ENCODE data around the gene EPB41L4B.
"Not testable (repeated sequence)": the region's sequence is repeated elsewhere in the genome, so short reads cannot be mapped to it uniquely, and the experiment has no call there.

Gene EPB41L4B

DNA sequence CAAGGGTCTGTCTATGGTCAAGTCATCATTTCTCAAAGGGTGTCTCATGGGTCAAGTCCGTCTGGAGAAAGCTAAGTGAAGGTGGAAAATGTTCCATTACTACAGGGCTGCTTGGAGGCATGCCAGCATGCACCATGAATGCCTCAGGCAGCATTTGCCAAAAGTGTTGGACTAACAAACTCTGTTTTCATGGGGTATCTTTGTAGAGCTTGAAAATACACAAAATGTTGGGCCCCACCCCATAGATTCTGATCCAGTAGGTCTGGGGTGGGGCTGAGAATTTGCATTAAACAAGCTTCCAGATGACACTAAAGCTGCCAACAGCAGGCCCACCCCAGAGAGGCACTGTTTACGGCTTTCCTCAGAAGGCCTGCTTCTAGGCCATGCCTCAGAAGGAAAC lies 78.8 kb downstream of the EPB41L4B start:
- DNase-seq = no peak

DNA sequence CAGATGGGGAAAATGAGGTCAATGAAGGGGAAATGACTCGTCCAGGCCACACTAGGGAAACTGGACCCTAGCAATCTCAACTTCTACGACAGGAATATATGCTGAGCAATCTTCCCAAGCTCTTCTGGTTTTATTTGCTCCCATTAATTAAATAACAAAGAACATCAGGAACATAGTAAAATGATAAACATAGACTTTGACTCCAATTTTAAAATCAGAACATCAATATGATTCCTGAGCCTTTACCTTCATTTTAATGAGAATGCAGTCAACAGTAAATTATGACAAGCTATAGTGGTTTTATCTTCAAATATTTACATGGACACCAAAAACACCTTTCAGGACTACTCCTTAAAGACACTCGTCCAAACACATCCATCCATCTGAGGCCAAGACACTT lies 79.7 kb downstream of the EPB41L4B start:
- DNase-seq = no peak

DNA sequence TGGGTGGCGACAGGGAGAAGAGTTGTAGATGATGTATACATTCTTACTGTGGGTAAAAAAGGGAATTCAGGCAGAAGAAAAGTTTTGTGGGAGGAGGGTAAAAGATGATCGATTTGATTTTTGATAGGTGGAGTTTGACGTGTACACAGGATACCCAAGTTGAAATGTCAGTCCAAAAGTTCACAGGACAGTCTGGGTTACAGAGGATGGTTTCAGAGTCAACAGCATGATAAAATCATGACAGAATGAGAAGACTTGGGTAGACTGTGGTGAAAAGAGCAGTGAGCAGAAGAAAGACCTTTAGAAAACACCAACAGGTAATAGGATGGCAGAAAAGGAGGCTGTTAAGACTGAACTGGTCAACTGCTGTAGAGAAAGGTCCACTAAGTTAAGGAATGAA lies 81.6 kb downstream of the EPB41L4B start:
- no peak for DNase-seq

- no peak for DNase-seq
Observed at GRCh38 chr9:109238655-109239054, 82.2 kb downstream of the EPB41L4B start.

DNA sequence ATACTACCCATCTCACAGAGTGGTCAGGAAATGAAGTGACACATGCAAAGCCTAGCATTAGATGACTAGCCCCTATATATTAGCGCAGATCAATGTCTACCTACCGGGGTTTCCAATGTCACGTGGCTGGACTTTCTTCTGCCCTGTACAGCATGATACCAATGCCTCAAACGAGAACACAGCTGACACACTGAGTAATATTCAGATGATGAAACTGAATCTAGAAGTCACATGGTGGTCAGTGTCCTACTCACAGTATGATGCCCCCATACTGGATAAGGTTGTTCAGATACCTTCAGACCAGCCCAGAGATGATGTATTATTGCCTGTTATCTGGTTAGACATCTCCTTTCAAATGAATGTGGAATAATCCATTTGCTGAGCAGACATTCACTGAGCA lies 82.7 kb downstream of the EPB41L4B start:
- no peak for DNase-seq

DNA sequence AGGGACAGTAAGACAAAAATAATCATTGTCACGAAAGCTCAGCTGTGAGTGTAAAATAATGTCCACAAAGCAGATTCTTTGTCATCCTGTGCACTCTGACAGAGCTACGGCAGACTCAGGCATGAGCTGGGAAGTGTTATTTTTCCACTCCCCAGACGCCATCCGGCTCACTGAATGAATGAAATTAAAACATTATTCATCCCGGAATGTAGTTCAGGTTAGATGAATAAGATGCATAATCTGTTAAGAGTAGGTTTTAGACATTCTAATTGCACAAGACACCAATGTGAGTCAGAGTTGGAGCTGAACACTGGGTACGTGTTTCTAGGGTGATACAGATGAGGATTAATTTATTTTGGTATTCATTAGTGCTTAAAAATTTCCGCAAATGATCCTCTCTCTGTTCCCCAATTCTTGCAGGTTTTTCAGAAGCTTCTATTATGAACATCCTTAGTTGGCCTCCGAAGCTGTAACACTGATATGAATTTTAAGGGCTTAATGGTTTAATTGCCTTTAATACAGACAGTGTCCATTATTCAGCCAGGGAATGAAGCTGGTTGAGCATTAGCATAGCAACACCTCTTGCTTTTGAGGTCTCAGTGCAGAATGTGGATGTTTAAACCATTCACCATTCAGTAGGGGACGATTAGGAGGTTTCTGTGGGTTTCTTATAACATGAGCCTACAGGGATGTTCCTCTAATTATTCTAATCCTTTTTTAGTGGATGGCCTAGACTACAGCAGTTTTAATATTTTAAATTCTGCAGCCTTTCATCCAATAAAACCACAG lies 88.2 kb downstream of the EPB41L4B start:
- no peak for DNase-seq

GRCh38 chr9:109231593-109231992 lies 89.3 kb downstream of the EPB41L4B start:
- DNase-seq = no peak

DNA sequence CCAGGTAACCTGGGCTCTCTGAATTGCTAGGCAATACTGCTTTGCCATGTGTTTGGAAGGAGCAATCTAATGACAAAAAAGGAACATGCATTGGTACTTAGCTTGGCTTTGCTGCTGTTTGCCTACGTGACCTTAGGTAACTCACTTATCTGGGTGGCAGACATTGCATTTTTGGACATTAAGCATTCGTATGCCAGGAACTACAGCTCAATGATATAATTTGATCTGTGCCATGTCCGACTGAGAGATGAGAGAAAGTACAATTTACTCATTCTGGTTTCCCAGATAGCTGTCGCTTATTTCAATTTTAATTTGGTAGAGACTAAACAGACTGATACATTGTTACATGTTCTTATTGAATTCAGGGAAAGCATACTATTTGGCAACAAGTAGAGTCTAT lies 90.6 kb downstream of the EPB41L4B start:
- DNase-seq = no peak

DNA sequence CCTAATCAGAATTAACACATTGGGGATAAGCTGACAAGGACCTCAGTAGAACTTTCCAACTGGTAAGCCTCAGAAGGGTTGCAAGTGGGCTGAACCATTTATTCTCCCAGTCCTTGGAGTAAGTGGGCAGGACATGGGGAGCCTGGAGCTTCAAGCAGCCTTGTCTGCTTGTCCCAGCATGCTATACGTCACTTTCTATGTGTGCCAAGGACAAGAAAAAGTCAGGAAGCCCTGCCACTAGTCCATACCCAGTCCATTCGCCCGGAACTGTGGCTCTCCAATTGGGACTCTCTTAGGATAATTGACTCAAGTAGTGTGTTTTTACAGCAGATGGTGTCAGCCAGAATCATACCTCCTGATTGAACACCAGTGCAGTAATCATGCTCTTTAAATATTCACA lies 91.2 kb downstream of the EPB41L4B start:
- DNase-seq = no peak

GRCh38 chr9:109228093-109228642 lies 92.7 kb downstream of the EPB41L4B start:
- no peak for DNase-seq

GRCh38 chr9:109225629-109226028 lies 95.2 kb downstream of the EPB41L4B start:
- DNase-seq = no peak

DNA sequence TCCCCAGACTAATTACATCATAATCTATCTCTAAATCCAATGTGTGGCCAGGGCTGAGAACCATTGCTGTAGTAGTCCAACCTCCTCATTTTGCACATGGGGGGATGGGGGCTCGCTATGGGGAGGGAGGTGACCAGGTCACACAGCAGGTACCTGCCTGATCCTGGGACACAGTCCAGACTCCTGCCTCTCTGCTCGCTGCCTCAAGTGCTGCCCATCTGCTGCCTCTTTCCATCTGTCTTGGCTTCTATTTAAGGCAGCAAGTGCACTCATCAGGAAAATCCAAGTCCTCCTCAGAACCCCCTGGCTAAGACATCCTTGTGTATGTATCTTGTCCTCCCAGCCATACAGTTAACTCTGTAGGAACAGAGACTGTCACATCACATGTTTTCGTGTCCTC lies 96.1 kb downstream of the EPB41L4B start:
- no peak for DNase-seq

DNA sequence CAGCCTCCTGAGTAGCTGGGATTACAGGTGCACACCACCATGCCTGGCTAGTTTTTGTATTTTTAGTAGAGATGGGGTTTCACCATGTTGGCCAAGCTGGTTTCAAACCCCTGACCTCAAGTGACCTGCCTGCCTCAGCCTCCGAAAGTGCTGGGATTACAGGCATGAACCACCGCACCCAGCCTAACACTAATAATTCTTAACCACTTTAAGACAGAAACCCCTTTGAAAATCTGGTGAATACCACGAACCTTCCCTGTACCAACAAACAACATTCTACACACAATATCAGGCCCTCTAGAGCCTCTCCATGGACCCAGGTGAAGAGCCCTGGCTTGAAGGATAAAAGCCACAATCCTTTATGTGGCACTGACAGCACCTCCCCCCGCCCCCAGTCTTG lies 102.6 kb downstream of the EPB41L4B start:
- DNase-seq = not testable (repeated sequence)

GRCh38 chr9:109214414-109214813 lies 106.4 kb downstream of the EPB41L4B start:
- no peak for DNase-seq

GRCh38 chr9:109213285-109214121 lies 107.4 kb downstream of the EPB41L4B start:
- DNase-seq = no peak

- no peak for DNase-seq
Observed at GRCh38 chr9:109212768-109213167, 108.1 kb downstream of the EPB41L4B start.

DNA sequence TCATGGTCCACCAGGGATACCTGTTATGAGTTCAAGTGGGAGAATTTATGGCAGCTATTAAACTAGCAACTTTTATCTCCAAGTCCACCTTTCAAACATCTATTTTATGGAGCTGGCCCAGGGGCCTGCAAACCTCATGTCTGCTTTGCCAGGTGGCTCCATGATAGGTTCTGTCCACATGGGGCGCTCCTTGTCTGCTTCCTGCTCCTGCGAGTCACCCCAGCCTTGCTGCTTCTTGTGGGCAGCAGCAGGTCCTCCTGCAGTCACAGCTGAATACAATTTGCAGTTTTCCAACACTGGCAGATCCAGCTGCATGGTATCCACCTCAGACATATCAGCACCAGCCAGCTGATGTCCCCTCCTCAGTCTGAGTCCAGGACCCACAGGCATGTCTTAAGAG lies 114.2 kb downstream of the EPB41L4B start:
- no peak for DNase-seq

DNA sequence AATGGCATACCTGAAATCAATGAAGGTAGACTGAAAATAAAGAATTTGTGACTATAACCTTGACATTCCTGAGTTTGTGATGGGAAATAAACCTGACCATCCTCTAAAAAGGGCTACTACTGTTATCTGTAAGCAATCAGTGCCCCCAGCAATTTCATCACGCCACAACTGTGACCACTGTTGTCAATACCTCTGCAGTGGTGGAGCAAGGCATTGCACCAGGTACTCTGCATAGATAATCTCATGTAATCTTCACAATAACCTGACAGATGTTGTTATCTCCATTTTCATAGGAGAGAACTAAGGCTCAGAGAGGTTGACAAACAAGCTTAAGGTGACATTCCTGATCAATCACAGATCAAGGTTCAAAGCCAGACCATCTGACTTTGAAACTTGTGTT lies 115.3 kb downstream of the EPB41L4B start:
- no peak for DNase-seq

DNA sequence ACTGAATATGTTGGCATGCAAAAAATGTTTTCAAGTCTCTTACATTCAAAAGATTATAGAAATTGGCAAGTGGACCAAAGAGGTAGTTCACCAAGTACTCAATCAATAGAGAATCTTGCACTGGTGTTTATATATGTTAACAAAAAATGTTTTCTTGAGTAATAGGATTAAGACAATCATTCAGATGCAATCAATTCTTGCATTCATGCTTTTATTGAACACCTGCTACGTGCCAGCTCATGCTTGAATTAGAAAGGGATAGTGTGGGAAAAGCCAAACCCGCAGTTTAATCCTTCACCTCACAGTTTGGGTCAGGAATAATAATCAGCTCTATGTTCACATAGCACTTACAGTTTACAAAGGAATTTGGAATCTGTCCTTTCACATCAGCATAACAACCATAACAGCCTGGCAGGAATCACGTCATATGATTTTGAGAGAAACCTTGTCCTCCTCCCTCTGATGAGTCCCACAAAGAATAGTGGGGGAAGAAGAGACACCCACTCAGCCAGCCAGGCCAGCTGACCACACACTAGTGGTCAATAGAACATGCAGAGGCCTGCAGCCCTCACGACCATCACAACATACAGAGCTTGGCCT lies 117.0 kb downstream of the EPB41L4B start:
- no peak for DNase-seq

- DNase-seq = no peak
Observed at GRCh38 chr9:109199676-109200075, 121.2 kb downstream of the EPB41L4B start.

DNA sequence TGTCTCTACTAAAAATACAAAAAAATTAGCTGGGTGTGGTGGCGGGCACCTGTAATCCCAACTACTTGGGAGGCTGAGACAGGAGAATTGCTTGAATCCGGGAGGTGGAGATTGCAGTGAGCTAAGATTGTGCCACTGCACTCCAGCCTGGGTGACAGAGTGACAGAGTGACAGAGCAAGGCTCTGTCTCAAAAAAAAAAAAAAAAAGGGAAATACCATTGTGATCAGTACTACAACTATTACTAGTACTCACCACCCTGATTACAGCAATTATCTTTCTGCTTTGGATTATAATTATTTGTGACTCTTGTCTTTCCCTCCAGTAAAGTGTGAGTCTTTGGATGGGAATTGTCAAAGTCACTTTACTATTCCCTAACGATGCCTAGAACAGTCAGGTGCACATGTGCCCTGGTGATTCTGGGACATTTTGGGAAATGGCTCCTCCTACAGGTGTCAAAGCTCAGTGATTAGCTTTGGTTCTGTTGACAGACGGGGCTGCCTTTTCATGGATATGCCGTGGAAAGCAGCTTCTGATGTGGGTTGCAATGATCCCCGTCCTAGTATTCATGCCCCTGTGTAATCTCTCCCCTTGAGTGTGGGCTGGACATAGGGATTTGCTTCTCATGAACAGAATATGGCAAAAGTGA lies 122.0 kb downstream of the EPB41L4B start:
- no peak for DNase-seq

DNA sequence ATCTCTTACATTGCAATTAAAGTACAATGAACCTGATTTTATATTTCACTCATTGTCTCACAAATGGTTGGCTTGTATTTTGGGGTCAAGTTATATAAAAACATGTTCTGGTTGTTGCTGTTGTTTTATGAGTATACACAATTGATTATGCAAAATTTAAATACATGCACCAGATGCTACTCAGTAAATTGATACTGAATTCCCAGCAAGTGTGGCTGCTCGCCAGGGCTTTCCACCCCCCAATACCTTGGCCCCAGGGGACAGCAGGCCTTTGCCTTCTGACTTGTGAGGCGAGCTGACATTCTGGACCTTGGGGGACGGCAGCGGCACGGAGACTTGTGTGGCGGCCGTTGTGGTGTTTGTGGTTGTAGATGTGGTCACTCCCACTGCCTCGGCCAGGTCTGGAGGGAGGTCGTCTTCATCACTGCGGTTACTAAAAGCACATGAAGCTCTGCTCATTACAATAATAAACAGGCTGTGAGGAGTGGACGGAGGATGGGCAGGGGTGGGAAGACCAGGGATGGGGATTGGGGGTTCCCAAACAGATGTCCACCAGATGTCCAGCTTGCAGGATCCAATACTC lies 126.8 kb downstream of the EPB41L4B start:
- no peak for DNase-seq

Data from MV-4-11 (cell line).